HPDE6-E6E7 (cell line): ENCODE results near the gene C15orf62.

Experiments
- DNase-seq: peaks from one replicate; pipeline ENCODE4 v3.0.0; 2011; ENCODE audit warnings: missing footprints; ENCODE audit errors: extremely low spot score

C15orf62 gene

DNA sequence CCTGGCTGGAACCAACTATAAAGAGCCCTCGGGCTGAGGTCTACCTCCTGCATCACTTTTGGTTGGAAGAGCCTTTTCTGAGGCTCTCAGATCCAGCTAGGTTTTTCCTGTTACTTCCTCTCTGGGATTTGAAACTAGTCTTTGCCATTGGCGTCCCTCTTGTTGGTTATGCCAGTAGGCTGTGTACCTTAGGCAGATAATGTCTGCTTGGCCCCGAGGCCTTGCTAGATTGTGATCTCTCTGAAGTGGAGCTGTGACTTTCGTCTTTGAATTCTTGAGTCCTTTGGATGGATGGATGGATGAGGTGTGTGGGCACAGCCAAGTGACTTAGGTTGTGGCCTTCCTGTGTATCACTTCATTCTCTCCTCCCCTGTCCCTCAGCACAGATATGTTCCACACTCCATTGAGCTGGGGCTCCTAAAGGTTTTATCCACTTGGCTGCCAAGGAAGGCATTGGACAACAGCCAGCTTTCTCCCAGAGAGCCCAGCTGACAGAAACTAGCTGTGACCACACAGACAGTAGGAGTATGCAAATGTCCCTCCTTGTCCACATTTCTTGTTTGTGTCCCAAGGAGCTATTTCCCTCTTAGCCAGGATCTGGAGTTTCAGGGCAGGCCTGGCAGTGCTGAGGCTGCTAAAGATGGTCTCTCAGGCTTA, 45.4 kb downstream of the C15orf62 start:
- DNase-seq: no peak

DNA sequence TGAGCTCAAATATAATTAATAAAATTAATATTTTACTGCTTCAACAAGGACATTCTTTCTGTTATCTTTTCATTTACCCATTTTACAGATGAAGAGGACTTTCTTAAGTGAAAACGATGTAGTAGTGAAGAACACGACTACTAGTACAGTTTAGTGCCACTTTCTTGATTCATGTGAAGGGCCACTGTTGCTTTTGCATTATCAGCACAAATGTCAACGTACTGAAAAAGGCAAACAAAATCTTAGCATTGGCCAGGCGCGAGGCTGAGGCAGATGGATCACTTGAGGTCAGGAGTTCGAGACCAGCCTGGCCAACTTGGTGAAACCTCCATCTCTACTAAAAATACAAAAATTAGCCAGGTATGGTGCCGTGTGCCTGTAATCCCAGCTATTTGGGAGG, 49.3 kb downstream of the C15orf62 start:
- DNase-seq: no peak

DNA sequence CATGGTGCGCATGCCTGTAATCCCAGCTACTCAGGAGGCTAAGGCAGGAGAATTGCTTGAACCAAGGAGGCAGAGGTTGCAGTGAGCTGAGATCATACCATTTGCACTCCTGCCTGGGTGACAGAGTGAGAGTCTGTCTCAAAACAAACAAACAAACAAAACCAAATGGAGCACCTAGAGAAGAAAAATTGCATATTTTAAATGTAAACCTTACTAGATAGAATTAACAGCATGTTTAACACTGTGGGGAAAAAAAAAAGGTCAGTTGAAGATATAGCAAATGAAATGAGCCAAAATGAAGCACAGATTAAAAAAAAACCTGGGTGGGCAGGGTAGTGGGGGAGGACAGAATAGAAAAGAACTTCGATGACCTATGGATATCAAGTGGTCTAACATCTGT, 51.4 kb downstream of the C15orf62 start:
- DNase-seq: no peak
